GM12878 (cell line): ENCODE results near the gene DLG2. TPM values are rescaled to one million over a fixed set of nuclear protein-coding genes. Genes with fewer than 3 reads are reported as not detected.

Source experiments
- ATAC-seq: fragments of 200-7000 bp; cut with Tn5 transposase; 3 replicates; pipeline ENCODE4 v1.9.1; 2020; ENCODE audit warnings: mild to moderate bottlenecking, moderate library complexity
- BruUV-seq: library from RNA; stranded (reverse); fragments of 400-500 nt; replicated peaks from 2 replicates; lab custom pipeline; 2021; lab: Mats Ljungman, UMichigan
- CTCF ChIA-PET: fragments of 300-600 bp; sonication (Branson Sonifier 250); formaldehyde crosslinking; extraction: SDS; loops from one replicate; lab custom pipeline; 2021; ENCODE audit warnings: inconsistent platforms; lab: Yijun Ruan, JAX
- POLR2A ChIA-PET: fragments of 350-600 bp; formaldehyde crosslinking; extraction: SDS; loops from one replicate; lab custom pipeline; 2021; ENCODE audit warnings: inconsistent platforms; lab: Charles Lee
- RAD21 ChIA-PET: fragments of 300-600 bp; sonication (Branson Sonifier 250); formaldehyde crosslinking; loops from one replicate; lab custom pipeline; 2023; ENCODE audit warnings: antibody characterized with exemption; ENCODE audit not compliant: unreplicated experiment; lab: Charles Lee
- SMC1A ChIA-PET: fragments of 300-600 bp; sonication (Branson Sonifier 250); formaldehyde crosslinking; loops from one replicate; lab custom pipeline; 2023; ENCODE audit not compliant: unreplicated experiment, uncharacterized antibody; lab: Charles Lee
- DNase-seq: peaks from one replicate; pipeline ENCODE4 v3.0.0-alpha.2; 2011; ENCODE audit warnings: low read depth, low spot score
- FAIRE-seq: peaks from 3 replicates; lab custom pipeline; 2011; peaks lifted over from hg19 to GRCh38; lab: Jason Lieb, UNC
- H2AFZ ChIP-seq: 2 replicates; pipeline ENCODE4 v1.6.0; 2011; ENCODE audit warnings: low read depth, low read length, control low read depth; ENCODE audit not compliant: control insufficient read depth
- H3K27ac ChIP-seq: 2 replicates; pipeline ENCODE4 v1.5.1; 2011; ENCODE audit warnings: control low read depth; ENCODE audit not compliant: control insufficient read depth, insufficient read depth
- H3K27me3 ChIP-seq, 2 experiments: replicated peaks in 1 of 2; 2 replicates each; pipeline versions ENCODE4 v1.6.0 to v1.6.1; 2011; ENCODE audit warnings: low read length in 1 of 2; ENCODE audit not compliant: control insufficient read depth in 2 of 2, insufficient read depth in 2 of 2
- H3K36me3 ChIP-seq, 2 experiments: 2 replicates each; pipeline ENCODE4 v1.5.1; 2011; ENCODE audit warnings: low read length in 1 of 2; ENCODE audit not compliant: control insufficient read depth in 2 of 2, insufficient read depth in 2 of 2
- H3K4me1 ChIP-seq: 2 replicates; pipeline ENCODE4 v1.6.1; 2011; ENCODE audit warnings: mild to moderate bottlenecking, low read length, moderate library complexity, mixed read lengths; ENCODE audit not compliant: control insufficient read depth, insufficient read depth
- H3K4me2 ChIP-seq: 2 replicates; pipeline ENCODE4 v1.6.0; 2011; ENCODE audit warnings: control low read depth; ENCODE audit not compliant: control insufficient read depth, insufficient read depth
- H3K4me3 ChIP-seq: fragments of 200-600 bp; sonication (generic); 2 replicates; pipeline ENCODE4 v1.5.1; 2016
- H3K79me2 ChIP-seq: 2 replicates; pipeline ENCODE4 v1.6.0; 2011; ENCODE audit warnings: low read length; ENCODE audit not compliant: control insufficient read depth, insufficient read depth
- H3K9ac ChIP-seq: 2 replicates; pipeline ENCODE4 v1.8.0; 2011; ENCODE audit warnings: low read length, control low read depth, mixed read lengths; ENCODE audit not compliant: control insufficient read depth, insufficient read depth
- H3K9me3 ChIP-seq: replicated peaks from 3 replicates; pipeline ENCODE4 v1.5.1; 2011; ENCODE audit warnings: mild to moderate bottlenecking, low read length; ENCODE audit not compliant: control insufficient read depth, insufficient read depth
- H4K20me1 ChIP-seq: 2 replicates; pipeline ENCODE4 v1.6.0; 2011; ENCODE audit not compliant: control insufficient read depth, insufficient read depth
- CBFB ChIP-seq: IDR thresholded peaks from 2 replicates; pipeline ENCODE4 v1.6.1; 2016; ENCODE audit warnings: antibody characterized with exemption, low read depth
- ETV6 ChIP-seq, 2 experiments: fragments of 450-650 bp in 1 of 2; IDR thresholded peaks in 1 of 2; conservative IDR thresholded peaks in 1 of 2; 2 replicates each; pipeline ENCODE4 v1.6.1; 2014; ENCODE audit warnings: antibody characterized with exemption in 1 of 2, borderline replicate concordance in 1 of 2, low read depth in 1 of 2, mild to moderate bottlenecking in 1 of 2, moderate library complexity in 1 of 2
- MTA3 ChIP-seq: IDR thresholded peaks from 2 replicates; pipeline ENCODE4 v1.6.1; 2012; ENCODE audit warnings: low read length, inconsistent platforms, borderline replicate concordance
- MYC ChIP-seq: IDR thresholded peaks from 2 replicates; pipeline ENCODE4 v1.6.1; 2011; ENCODE audit warnings: mild to moderate bottlenecking, low read length, moderate library complexity, inconsistent platforms; ENCODE audit not compliant: insufficient read depth, insufficient replicate concordance, insufficient read length, severe bottlenecking
- POLR2AphosphoS2 ChIP-seq: IDR thresholded peaks from 2 replicates; pipeline ENCODE4 v1.6.1; 2011; ENCODE audit warnings: low read depth, mild to moderate bottlenecking, low read length, improper control_type of control experiment, moderate library complexity
- RAD21 ChIP-seq: IDR thresholded peaks from 2 replicates; pipeline ENCODE4 v1.6.1; 2011; ENCODE audit warnings: mild to moderate bottlenecking, low read depth, low read length, moderate library complexity; ENCODE audit not compliant: insufficient read depth
- RAD51 ChIP-seq: fragments of 450-650 bp; IDR thresholded peaks from 2 replicates; pipeline ENCODE4 v1.6.1; 2016; ENCODE audit warnings: moderate library complexity, mild to moderate bottlenecking, inconsistent platforms
- RBBP5 ChIP-seq: fragments of 200-600 bp; sonication (generic); conservative IDR thresholded peaks from 2 replicates; pipeline ENCODE4 v1.6.1; 2016
- SREBF1 ChIP-seq: IDR thresholded peaks from 2 replicates; pipeline ENCODE4 v1.6.1; 2012; ENCODE audit warnings: mild to moderate bottlenecking, low read length
- TARDBP ChIP-seq: IDR thresholded peaks from 2 replicates; pipeline ENCODE4 v1.6.1; 2016; ENCODE audit warnings: borderline replicate concordance
- TCF3 ChIP-seq: IDR thresholded peaks from 2 replicates; pipeline ENCODE4 v1.6.1; 2012; ENCODE audit warnings: low read depth, mild to moderate bottlenecking, low read length, borderline replicate concordance; ENCODE audit not compliant: insufficient read depth
- YBX1 ChIP-seq: fragments of 450-650 bp; IDR thresholded peaks from 2 replicates; pipeline ENCODE4 v1.6.1; 2016; ENCODE audit warnings: antibody characterized with exemption
- ZNF217 ChIP-seq: fragments of 450-650 bp; IDR thresholded peaks from 2 replicates; pipeline ENCODE4 v1.6.1; 2017; ENCODE audit warnings: antibody characterized with exemption, mild to moderate bottlenecking
- ZNF274 ChIP-seq: IDR thresholded peaks from one replicate; pipeline ENCODE4 v1.8.0; 2011; ENCODE audit not compliant: insufficient read length, insufficient read depth
- WGBS: methylation state at CpG from one replicate; pipeline ENCODE4 v1.1.6; 2016; ENCODE audit warnings: low lambda C conversion rate; ENCODE audit not compliant: insufficient replicate concordance, insufficient coverage; ENCODE audit errors: missing lambda C conversion rate; 5-methylcytosine and 5-hydroxymethylcytosine counted together
- in situ Hi-C: fragments of 300-500 bp; cut with MboI; formaldehyde crosslinking; loops from 9 replicates; pipeline ENCODE4 v1.14.3; 2018; ENCODE audit warnings: mixed read lengths
- intact Hi-C: fragments of 100-400 bp; cut with micrococcal nuclease; formaldehyde crosslinking; loops from one replicate; pipeline ENCODE4 v1.14.2; 2022; ENCODE audit not compliant: unreplicated experiment
- polyA plus RNA-seq, 11 experiments: library from polyadenylated mRNA; depleted of rRNA in 4 of 11; unstranded in 6 of 11; stranded (reverse) in 5 of 11; fragments of >200 nt; fragmentation: Nextera tagmentation in 4 of 11; fragmentation: Illumina TruSeq in 1 of 11; extraction: Ambion mirVana in 4 of 11; extraction: Trizol in 1 of 11; gene quantifications; 1 replicate in 1 of 11; 2 replicates in 10 of 11; pipeline versions ENCODE4 v1.2.1 to v1.2.3, GENCODE V29; 2011 to 2016; ENCODE audit warnings: inconsistent platforms in 2 of 11, missing spikeins in 2 of 11, low read depth in 1 of 11
- total RNA-seq, 4 experiments: library from RNA; depleted of rRNA in 3 of 4; stranded (reverse); fragments of >200 nt in 3 of 4; fragmentation: Illumina TruSeq in 1 of 4; extraction: Trizol in 1 of 4; gene quantifications; 2 replicates each; pipeline versions ENCODE4 v1.2.1 to v1.2.3, GENCODE V29; 2013 to 2021
- TF ChIP-seq, protein P1 (sequence below): IDR thresholded peaks from 2 replicates; pipeline ENCODE4 v1.6.1; 2012; ENCODE audit warnings: improper control_type of control experiment, low read depth, low read length; ENCODE audit not compliant: insufficient replicate concordance
- TF ChIP-seq, protein P2 (sequence below): IDR thresholded peaks from 2 replicates; pipeline ENCODE4 v1.6.1; 2011; ENCODE audit warnings: borderline replicate concordance, low read depth, mild to moderate bottlenecking, moderate library complexity, mixed read lengths, low read length; ENCODE audit not compliant: insufficient read depth; ENCODE audit errors: extremely low read length
- TF ChIP-seq, protein P3 (sequence below): fragments of 450-650 bp; IDR thresholded peaks from 2 replicates; pipeline ENCODE4 v1.6.1; 2017; ENCODE audit warnings: mild to moderate bottlenecking

Gene DLG2
- total and polyA plus RNA-seq, 10 of the 15 experiments (the other 5 are each of a cell fraction or from before 2014, with no cell fraction given), result 0.09 to 0.98 (median 0.35) TPM

DNA sequence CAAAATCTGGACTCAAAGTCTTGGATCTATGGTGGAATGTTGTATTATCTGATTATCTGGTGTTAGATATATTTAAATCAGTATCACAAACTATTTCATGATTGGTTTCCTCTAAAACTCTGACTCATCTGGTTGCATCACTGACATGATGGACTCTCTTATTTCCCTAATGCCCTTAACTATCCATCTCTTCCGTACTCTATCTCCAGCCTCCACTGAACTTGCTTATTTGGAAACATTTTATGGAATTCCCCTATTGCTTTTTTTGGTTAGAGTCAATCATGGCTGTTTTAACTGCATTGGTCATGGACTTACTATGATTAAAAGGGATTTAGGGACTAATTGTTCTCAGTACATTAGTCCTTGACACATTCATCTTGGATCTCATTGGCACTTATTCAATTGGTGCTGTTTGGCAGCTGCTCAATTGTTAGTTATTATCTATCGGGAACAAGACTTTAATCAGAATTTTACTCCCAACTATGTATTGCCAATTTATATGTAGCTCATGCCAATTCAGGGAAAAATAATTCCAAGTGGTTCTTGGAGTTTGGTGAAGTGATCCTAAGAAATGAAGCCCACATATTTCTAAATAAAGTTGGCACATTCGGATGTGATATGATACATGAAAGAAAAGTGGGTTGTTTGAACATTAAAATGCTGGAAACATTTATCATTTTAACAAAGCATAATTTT lies 1399.0 kb downstream of the DLG2 start:
- no peaks in the 10 kb centered on the region for H4K20me1 ChIP-seq
- no peak for ATAC-seq
- no peak overlapping the region for H3K27ac ChIP-seq
- no TSS peak for BruUV-seq
- no peaks in the 10 kb centered on the region for H3K36me3 ChIP-seq
- no peaks in the 10 kb centered on the region for H3K9me3 ChIP-seq
- H3K4me3 ChIP-seq, result no peak overlapping the region
- no peak for FAIRE-seq
- H3K79me2 ChIP-seq, result no peaks in the 10 kb centered on the region
- ChIA-PET SMC1A (no interaction called here), CTCF (no interaction called here), RAD21 (no interaction called here), POLR2A (no interaction called here)
- H3K27me3 ChIP-seq, result no peaks in the 10 kb centered on the region
- WGBS, result 48% methylated on average over 3 of the region's 3 CpGs
- H3K9ac ChIP-seq, result no peak overlapping the region
- in situ Hi-C loops (no loop called here), intact Hi-C loops (no loop called here)
- TF ChIP-seq RBBP5 (no peak), RAD51 (no peak), ETV6 (conservative IDR thresholded peaks at IDR 0.05 in 1 of 2, IDR thresholded peaks at IDR 0.05 in 1 of 2; ENCODE audit: borderline replicate concordance in 1 of 2, low read depth in 1 of 2) (no peak), MYC (no peak), ZNF274 (no peak), RAD21 (no peak), ZNF217 (no peak), POLR2AphosphoS2 (no peak), CBFB (no peak), SREBF1 (no peak), MTA3 (no peak), TARDBP (no peak), YBX1 (no peak), TCF3 (no peak)
- TF ChIP-seq, protein P1, sequence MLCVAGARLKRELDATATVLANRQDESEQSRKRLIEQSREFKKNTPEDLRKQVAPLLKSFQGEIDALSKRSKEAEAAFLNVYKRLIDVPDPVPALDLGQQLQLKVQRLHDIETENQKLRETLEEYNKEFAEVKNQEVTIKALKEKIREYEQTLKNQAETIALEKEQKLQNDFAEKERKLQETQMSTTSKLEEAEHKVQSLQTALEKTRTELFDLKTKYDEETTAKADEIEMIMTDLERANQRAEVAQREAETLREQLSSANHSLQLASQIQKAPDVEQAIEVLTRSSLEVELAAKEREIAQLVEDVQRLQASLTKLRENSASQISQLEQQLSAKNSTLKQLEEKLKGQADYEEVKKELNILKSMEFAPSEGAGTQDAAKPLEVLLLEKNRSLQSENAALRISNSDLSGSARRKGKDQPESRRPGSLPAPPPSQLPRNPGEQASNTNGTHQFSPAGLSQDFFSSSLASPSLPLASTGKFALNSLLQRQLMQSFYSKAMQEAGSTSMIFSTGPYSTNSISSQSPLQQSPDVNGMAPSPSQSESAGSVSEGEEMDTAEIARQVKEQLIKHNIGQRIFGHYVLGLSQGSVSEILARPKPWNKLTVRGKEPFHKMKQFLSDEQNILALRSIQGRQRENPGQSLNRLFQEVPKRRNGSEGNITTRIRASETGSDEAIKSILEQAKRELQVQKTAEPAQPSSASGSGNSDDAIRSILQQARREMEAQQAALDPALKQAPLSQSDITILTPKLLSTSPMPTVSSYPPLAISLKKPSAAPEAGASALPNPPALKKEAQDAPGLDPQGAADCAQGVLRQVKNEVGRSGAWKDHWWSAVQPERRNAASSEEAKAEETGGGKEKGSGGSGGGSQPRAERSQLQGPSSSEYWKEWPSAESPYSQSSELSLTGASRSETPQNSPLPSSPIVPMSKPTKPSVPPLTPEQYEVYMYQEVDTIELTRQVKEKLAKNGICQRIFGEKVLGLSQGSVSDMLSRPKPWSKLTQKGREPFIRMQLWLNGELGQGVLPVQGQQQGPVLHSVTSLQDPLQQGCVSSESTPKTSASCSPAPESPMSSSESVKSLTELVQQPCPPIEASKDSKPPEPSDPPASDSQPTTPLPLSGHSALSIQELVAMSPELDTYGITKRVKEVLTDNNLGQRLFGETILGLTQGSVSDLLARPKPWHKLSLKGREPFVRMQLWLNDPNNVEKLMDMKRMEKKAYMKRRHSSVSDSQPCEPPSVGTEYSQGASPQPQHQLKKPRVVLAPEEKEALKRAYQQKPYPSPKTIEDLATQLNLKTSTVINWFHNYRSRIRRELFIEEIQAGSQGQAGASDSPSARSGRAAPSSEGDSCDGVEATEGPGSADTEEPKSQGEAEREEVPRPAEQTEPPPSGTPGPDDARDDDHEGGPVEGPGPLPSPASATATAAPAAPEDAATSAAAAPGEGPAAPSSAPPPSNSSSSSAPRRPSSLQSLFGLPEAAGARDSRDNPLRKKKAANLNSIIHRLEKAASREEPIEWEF, result no peak
- TF ChIP-seq, protein P2, sequence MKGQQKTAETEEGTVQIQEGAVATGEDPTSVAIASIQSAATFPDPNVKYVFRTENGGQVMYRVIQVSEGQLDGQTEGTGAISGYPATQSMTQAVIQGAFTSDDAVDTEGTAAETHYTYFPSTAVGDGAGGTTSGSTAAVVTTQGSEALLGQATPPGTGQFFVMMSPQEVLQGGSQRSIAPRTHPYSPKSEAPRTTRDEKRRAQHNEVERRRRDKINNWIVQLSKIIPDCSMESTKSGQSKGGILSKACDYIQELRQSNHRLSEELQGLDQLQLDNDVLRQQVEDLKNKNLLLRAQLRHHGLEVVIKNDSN, result no peak
- TF ChIP-seq, protein P3, sequence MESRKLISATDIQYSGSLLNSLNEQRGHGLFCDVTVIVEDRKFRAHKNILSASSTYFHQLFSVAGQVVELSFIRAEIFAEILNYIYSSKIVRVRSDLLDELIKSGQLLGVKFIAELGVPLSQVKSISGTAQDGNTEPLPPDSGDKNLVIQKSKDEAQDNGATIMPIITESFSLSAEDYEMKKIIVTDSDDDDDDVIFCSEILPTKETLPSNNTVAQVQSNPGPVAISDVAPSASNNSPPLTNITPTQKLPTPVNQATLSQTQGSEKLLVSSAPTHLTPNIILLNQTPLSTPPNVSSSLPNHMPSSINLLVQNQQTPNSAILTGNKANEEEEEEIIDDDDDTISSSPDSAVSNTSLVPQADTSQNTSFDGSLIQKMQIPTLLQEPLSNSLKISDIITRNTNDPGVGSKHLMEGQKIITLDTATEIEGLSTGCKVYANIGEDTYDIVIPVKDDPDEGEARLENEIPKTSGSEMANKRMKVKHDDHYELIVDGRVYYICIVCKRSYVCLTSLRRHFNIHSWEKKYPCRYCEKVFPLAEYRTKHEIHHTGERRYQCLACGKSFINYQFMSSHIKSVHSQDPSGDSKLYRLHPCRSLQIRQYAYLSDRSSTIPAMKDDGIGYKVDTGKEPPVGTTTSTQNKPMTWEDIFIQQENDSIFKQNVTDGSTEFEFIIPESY, result no peak
- H2AFZ ChIP-seq, result no peak overlapping the region
- H3K4me1 ChIP-seq, result no peaks in the 10 kb centered on the region
- DNase-seq, result no peak
- H3K4me2 ChIP-seq, result no peak overlapping the region
